Bronchial epithelial cell (primary cell): Measurements from ENCODE around the gene GPR143. TPM values are rescaled to one million over a fixed set of nuclear protein-coding genes. Genes with fewer than 3 reads are reported as not detected.

Experiments used
- DNase-seq: peaks from one replicate; pipeline ENCODE4 v3.0.0-alpha.2; 2010; ENCODE audit warnings: low read depth
- FAIRE-seq: peaks from 2 replicates; lab custom pipeline; 2011; peaks lifted over from hg19 to GRCh38; lab: Jason Lieb, UNC
- H3K27me3 ChIP-seq: 2 replicates; pipeline ENCODE4 v1.5.1; 2011; ENCODE audit warnings: low read length; ENCODE audit not compliant: control insufficient read depth, insufficient read depth
- H3K36me3 ChIP-seq: 2 replicates; pipeline ENCODE4 v1.5.1; 2011; ENCODE audit warnings: low read length; ENCODE audit not compliant: control insufficient read depth, insufficient read depth
- H3K4me3 ChIP-seq: 2 replicates; pipeline ENCODE4 v1.5.1; 2011; ENCODE audit warnings: mild to moderate bottlenecking, low read depth, low read length, control low read depth
- CTCF ChIP-seq: IDR thresholded peaks from 2 replicates; pipeline ENCODE4 v1.5.1; 2011; ENCODE audit warnings: mild to moderate bottlenecking, moderate library complexity, low read length, control low read depth, inconsistent platforms; ENCODE audit not compliant: insufficient read depth, severe bottlenecking
- total RNA-seq: library from RNA; depleted of rRNA; stranded (reverse); fragments of >200 nt; gene quantifications from 2 replicates; pipeline ENCODE4 v1.2.1, GENCODE V29; 2014

GPR143 gene
- total RNA-seq, 1 donor from 2014 or later = 0.79 TPM

DNA sequence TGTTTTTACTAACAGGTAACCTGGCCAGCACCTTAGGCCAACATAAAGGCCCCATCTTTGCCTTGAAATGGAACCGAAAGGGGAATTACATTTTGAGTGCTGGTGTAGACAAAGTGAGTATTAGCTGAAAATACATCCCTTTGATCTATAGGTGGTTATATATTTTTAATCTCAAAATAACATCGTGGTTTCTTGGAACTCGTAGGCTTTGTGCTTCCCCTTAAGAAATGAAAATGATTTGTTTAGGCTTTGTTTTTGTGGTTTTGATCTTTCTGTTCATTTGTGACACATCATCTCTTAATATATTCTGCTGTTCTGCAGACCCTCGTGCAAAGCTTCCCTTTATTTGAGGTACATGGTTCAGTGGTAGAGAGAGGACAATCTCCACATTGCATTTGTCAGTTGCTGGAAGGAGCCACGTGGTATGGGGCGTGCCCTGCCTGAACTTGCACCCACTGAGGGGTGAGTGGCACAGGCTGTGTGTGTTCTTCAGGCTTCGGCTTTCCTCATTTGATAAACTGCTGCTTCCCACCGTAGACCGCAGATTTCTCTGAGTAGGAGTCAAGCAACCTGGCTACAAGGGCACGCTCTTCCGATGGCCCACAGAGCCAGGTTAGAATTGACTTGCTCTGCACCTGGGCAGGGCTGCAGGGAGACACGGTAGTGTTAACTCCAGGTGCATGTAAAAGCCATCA lies 72.2 kb downstream of the GPR143 start:
- DNase-seq (no peak), FAIRE-seq (no peak)
- TF ChIP-seq CTCF = no peak
- H3K4me3 ChIP-seq = no peak overlapping the region
- H3K27me3 ChIP-seq = no peaks in the 10 kb centered on the region
- H3K36me3 ChIP-seq = no peaks in the 10 kb centered on the region

DNA sequence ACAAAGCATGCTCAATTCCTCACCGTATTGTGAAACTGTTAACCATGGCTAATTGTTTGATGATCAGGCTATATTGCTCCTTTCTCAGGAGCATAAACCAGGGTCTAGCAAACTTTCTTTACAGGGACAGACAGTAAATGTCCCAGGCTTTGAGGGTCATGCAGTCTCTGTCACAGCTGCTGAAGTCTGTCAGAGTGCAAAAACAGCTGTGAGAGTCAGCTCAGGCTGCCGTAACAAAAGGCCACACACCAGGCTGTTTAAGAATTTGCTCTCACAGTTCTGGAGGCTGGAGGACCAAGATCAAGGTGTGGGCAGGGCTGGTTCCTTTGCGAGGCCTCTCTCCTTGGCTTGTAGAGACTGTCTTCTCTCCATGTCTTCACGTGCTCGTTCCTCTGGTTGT lies 75.6 kb downstream of the GPR143 start:
- DNase-seq (no peak), FAIRE-seq (peak; percentile 36)
- no peak for TF ChIP-seq CTCF
- Histone ChIP-seq H3K36me3 (no peaks in the 10 kb centered on the region), H3K27me3 (no peaks in the 10 kb centered on the region), H3K4me3 (no peak overlapping the region)

- FAIRE-seq (peak; percentile 62), DNase-seq (no peak)
- H3K36me3 ChIP-seq = no peaks in the 10 kb centered on the region
- TF ChIP-seq CTCF = no peak
- no peaks in the 10 kb centered on the region for H3K27me3 ChIP-seq
- no peak overlapping the region for H3K4me3 ChIP-seq
Measured at GRCh38 chrX:9688833-9689232, 76.8 kb downstream of the GPR143 start.

GRCh38 chrX:9687899-9688298 lies 77.7 kb downstream of the GPR143 start:
- FAIRE-seq (no peak), DNase-seq (no peak)
- Histone ChIP-seq H3K4me3 (no peak overlapping the region), H3K27me3 (no peaks in the 10 kb centered on the region), H3K36me3 (no peaks in the 10 kb centered on the region)
- TF ChIP-seq CTCF = no peak

DNA sequence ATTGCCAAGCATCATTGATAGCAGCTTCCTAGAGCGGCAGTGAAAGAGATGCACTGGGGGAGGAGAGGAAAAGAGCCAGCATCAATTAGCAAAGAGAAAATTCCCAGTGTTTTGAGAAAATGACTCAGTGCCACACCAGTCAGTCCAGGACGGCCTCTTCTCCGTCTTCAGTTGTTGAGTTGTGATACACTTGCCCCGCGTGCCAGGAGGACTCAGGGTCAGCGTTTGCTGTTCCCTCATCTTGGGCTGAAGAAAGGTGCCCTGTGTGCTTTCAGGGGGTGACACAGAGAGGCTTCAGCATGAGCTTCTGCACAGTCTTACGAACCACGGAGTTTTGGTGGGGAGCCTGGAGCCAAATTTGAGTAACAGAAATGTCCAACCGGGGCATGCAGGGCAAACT lies 82.3 kb downstream of the GPR143 start:
- Histone ChIP-seq H3K27me3 (no peaks in the 10 kb centered on the region), H3K4me3 (no peak overlapping the region), H3K36me3 (no peaks in the 10 kb centered on the region)
- no peak for TF ChIP-seq CTCF
- DNase-seq = no peak
- peak; percentile 43 for FAIRE-seq

- Histone ChIP-seq H3K27me3 (no peaks in the 10 kb centered on the region), H3K4me3 (no peak overlapping the region), H3K36me3 (no peaks in the 10 kb centered on the region)
- TF ChIP-seq CTCF = no peak
- DNase-seq (no peak), FAIRE-seq (no peak)
Measured at GRCh38 chrX:9682861-9683260, 82.8 kb downstream of the GPR143 start.
